Body of pancreas (tissue), 4 donors: Measurements from ENCODE around the gene CPN1.

Source experiments
- POLR2A ChIP-seq, 3 donors: fragments of 450-650 bp; IDR thresholded peaks; one replicate each; pipeline ENCODE4 v1.6.1; 2016; ENCODE audit warnings: antibody characterized with exemption in 3 of 3, mild to moderate bottlenecking in 2 of 3
- TF ChIP-seq, protein P1 (sequence below), 7 experiments: fragments of 450-650 bp in 4 of 7; fragments of 200-600 bp in 3 of 7; sonication (generic) in 3 of 7; IDR thresholded peaks; one replicate each; pipeline ENCODE4 v1.5.1; 2016 to 2019; ENCODE audit warnings: antibody characterized with exemption in 7 of 7

GRCh38 chr10:100076750-100077149 lies 4.9 kb downstream of the CPN1 start:
- TF ChIP-seq, protein P1, sequence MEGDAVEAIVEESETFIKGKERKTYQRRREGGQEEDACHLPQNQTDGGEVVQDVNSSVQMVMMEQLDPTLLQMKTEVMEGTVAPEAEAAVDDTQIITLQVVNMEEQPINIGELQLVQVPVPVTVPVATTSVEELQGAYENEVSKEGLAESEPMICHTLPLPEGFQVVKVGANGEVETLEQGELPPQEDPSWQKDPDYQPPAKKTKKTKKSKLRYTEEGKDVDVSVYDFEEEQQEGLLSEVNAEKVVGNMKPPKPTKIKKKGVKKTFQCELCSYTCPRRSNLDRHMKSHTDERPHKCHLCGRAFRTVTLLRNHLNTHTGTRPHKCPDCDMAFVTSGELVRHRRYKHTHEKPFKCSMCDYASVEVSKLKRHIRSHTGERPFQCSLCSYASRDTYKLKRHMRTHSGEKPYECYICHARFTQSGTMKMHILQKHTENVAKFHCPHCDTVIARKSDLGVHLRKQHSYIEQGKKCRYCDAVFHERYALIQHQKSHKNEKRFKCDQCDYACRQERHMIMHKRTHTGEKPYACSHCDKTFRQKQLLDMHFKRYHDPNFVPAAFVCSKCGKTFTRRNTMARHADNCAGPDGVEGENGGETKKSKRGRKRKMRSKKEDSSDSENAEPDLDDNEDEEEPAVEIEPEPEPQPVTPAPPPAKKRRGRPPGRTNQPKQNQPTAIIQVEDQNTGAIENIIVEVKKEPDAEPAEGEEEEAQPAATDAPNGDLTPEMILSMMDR (IDR thresholded peaks at IDR 0.05), result no peak
- no peak for TF ChIP-seq POLR2A (IDR thresholded peaks at IDR 0.05)
